ENCODE results near the gene PPIAL4G. TPM values are rescaled to one million over a fixed set of nuclear protein-coding genes. Genes with fewer than 3 reads are reported as not detected.
A peak's percentile ranks its signal among the peaks of the same experiment; 100 is the strongest.
"Not testable (repeated sequence)": the region's sequence is repeated elsewhere in the genome, so short reads cannot be mapped to it uniquely, and the experiment has no call there.

PPIAL4G gene
- total RNA-seq, 3 donors from 2014 or later (not counting 1 experiment from before 2014, with no cell fraction given), result 0.33 to 0.50 (median 0.43) TPM

DNA sequence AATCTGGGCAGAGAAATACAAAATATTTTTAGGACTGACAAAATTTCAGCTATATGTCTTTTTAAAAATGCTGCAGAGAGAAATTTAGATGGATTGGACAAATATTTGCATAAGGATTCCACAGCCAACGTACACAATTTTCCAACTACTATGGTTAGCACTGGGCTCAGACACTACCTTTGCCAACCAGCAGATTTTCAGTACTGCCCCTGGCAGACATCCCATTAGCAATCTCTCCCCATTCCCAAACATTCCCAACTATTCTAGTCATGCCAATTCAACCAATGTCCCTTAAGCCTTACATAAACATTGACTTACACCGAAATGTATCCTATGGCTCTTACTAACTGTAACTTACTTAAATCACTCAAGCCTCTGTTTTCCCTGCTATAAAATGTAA lies 30.3 kb downstream of the PPIAL4G start:
- no CpG with 5 or more reads among the region's 2 CpGs for WGBS (ENCODE audit: insufficient coverage)
- ATAC-seq, H3K4me3 Mint-ChIP-seq: not testable (repeated sequence)

DNA sequence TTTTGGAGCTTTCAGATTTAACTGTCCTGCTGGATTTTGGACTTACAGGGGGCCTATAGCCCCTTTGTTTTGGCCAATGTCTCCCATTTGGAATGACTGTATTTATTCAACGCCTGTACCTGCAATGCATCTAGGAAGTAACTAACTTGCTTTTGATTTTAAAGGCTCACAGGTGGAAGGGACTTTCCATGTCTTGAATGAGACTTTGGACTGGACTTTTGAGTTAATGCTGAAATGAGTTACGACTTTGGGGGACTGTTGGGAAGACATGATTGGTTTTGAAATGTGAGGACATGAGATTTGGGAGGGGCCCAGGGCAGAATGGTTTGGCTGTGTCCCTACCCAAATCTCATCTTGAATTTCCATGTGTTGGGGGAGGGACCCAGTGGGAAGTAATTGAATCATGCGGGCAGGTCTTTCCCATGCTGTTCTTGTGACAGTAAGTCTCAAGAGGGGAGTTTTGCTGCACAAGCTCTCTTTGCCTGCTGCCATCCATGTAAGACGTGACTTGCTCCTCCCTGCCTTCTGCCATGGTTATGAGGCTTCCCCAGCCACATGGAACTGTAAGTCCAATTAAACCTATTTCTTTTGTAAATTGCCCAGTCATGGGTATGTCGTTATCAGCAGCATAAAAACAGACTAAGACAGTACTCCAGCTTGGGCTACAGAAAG lies 43.3 kb downstream of the PPIAL4G start:
- peak overlapping the region; percentile 39 to 74 for H3K27ac Mint-ChIP-seq
- DNase-seq; H3K4me3 ChIP-seq (ENCODE audit: low read length); H3K36me3 ChIP-seq (ENCODE audit: control insufficient read depth, insufficient read depth, low read length); H3K9me3 Mint-ChIP-seq; ATAC-seq; H3K27ac ChIP-seq (ENCODE audit: low read length); H3K27me3 Mint-ChIP-seq (ENCODE audit: low read depth in 2 of 2); H3K4me3 Mint-ChIP-seq; H3K27me3 ChIP-seq (ENCODE audit: control insufficient read depth, insufficient read depth, low read length); H3K4me1 ChIP-seq (ENCODE audit: control insufficient read depth, insufficient read depth, low read length); H3K9me3 ChIP-seq (ENCODE audit: control insufficient read depth, insufficient read depth, low read length); H3K36me3 Mint-ChIP-seq: not testable (repeated sequence)
- 90% methylated on average over 5 of the region's 5 CpGs for WGBS (ENCODE audit: insufficient coverage)
- intact Hi-C loops (cut with micrococcal nuclease), result loop anchor here (10.0 kb wide), 1 partner anchor 55 kb away; no protein-coding TSS in a partner anchor
- peaks cover 47 to 48% of the 10 kb centered on the region in 2 donors for H3K4me1 Mint-ChIP-seq

More for the DNA sequence above, 30.3 kb downstream of the PPIAL4G start:
- H3K36me3 ChIP-seq (ENCODE audit: control insufficient read depth, insufficient read depth, low read length); intact Hi-C loops (cut with micrococcal nuclease); DNase-seq; H3K27ac Mint-ChIP-seq; H3K27me3 Mint-ChIP-seq (ENCODE audit: low read depth in 2 of 2); H3K9me3 Mint-ChIP-seq; H3K9me3 ChIP-seq (ENCODE audit: control insufficient read depth, insufficient read depth, low read length); H3K4me1 Mint-ChIP-seq; H3K27ac ChIP-seq (ENCODE audit: low read length); H3K27me3 ChIP-seq (ENCODE audit: control insufficient read depth, insufficient read depth, low read length); H3K4me1 ChIP-seq (ENCODE audit: control insufficient read depth, insufficient read depth, low read length); H3K4me3 ChIP-seq (ENCODE audit: low read length); H3K36me3 Mint-ChIP-seq: not testable (repeated sequence)

DNA sequence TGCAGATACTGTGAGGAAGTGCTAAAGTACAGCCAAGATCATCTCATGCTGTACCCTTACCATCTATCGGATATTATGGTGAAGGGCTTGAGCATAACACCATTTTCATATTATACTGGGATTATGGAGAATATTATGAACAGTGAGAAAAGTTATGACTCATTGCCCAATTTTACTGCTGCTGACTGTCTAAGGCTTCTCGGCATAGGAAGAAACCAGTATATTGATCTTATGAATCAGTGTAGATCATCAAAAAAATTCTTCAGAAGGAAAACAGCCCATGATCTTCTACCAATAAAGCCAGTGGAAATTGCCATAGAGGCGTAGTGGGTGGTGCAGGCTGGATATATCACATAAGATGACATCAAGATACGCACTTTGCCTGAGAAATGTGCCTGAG lies 47.7 kb downstream of the PPIAL4G start:
- H3K4me3 ChIP-seq (ENCODE audit: low read length), result no peak overlapping the region
- no peak for TF ChIP-seq CTCF (IDR thresholded peaks at IDR 0.05)
- Mint-ChIP-seq H3K36me3 (peaks cover 8% of the 10 kb centered on the region), H3K27ac (peak overlapping the region; percentile 16 to 60), H3K27me3 (ENCODE audit: low read depth in 2 of 2) (no peaks in the 10 kb centered on the region), H3K4me3 (no peak overlapping the region), H3K4me1 (peaks cover 65 to 68% of the 10 kb centered on the region in 2 donors), H3K9me3 (no peaks in the 10 kb centered on the region)
- ATAC-seq, result no peak
- no peak overlapping the region for H3K27ac ChIP-seq (ENCODE audit: low read length)
- peaks cover 10% of the 10 kb centered on the region for H3K4me1 ChIP-seq (ENCODE audit: control insufficient read depth, insufficient read depth, low read length)
- intact Hi-C loops (cut with micrococcal nuclease), result loop anchor here (10.0 kb wide), 1 partner anchor 51 kb away; no protein-coding TSS in a partner anchor
- no peak for DNase-seq
- H3K9me3 ChIP-seq (ENCODE audit: control insufficient read depth, insufficient read depth, low read length), result no peaks in the 10 kb centered on the region
- peaks cover 26% of the 10 kb centered on the region for H3K36me3 ChIP-seq (ENCODE audit: control insufficient read depth, insufficient read depth, low read length)
- H3K27me3 ChIP-seq (ENCODE audit: control insufficient read depth, insufficient read depth, low read length), result no peaks in the 10 kb centered on the region
- WGBS (ENCODE audit: insufficient coverage), result 99% methylated on average over 3 of the region's 4 CpGs

GRCh38 chr1:148434832-148435231 lies 48.3 kb downstream of the PPIAL4G start:
- H3K4me3 Mint-ChIP-seq, result no peak overlapping the region
- intact Hi-C loops (cut with micrococcal nuclease), result loop anchor here (10.0 kb wide), 1 partner anchor 50 kb away; no protein-coding TSS in a partner anchor
- WGBS (ENCODE audit: insufficient coverage), result 99% methylated on average over 28 of the region's 28 CpGs
- H3K27me3 ChIP-seq (ENCODE audit: control insufficient read depth, insufficient read depth, low read length), result no peaks in the 10 kb centered on the region
- no peak for TF ChIP-seq CTCF (IDR thresholded peaks at IDR 0.05)
- no peak for ATAC-seq
- no peaks in the 10 kb centered on the region for H3K9me3 ChIP-seq (ENCODE audit: control insufficient read depth, insufficient read depth, low read length)
- H3K27me3 Mint-ChIP-seq (ENCODE audit: low read depth in 2 of 2), result no peaks in the 10 kb centered on the region
- peak overlapping the region; percentile 16 to 60 for H3K27ac Mint-ChIP-seq
- H3K4me1 ChIP-seq (ENCODE audit: control insufficient read depth, insufficient read depth, low read length), result peaks cover 10% of the 10 kb centered on the region
- H3K36me3 ChIP-seq (ENCODE audit: control insufficient read depth, insufficient read depth, low read length), result peaks cover 29% of the 10 kb centered on the region
- no peak overlapping the region for H3K27ac ChIP-seq (ENCODE audit: low read length)
- H3K9me3 Mint-ChIP-seq, result no peaks in the 10 kb centered on the region
- peaks cover 68 to 69% of the 10 kb centered on the region in 2 donors for H3K4me1 Mint-ChIP-seq
- no peak overlapping the region for H3K4me3 ChIP-seq (ENCODE audit: low read length)
- H3K36me3 Mint-ChIP-seq, result peaks cover 8% of the 10 kb centered on the region
- DNase-seq, result no peak

DNA sequence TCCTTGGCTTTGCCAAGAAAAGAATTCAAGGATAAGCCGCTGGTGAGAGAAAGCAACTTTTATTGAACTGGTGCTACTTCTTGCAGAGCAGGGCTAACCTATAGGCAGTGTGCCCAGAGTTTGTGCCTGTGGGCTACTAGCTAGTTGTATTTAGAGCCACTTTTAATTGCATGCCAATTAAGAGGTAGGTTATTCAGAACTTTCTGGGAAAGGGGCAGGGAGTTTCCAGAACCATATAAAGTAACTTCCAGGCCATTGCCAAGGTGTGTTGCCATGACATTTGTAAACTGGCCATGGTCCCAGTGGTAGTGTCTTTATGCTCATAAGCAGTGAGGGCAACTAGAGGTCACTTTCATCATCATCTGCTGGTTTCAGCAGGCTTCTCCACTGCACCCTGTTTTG lies 50.2 kb downstream of the PPIAL4G start:
- ATAC-seq; H3K27me3 ChIP-seq (ENCODE audit: control insufficient read depth, insufficient read depth, low read length); H3K4me3 ChIP-seq (ENCODE audit: low read length); H3K27me3 Mint-ChIP-seq (ENCODE audit: low read depth in 2 of 2); H3K4me1 ChIP-seq (ENCODE audit: control insufficient read depth, insufficient read depth, low read length); H3K4me3 Mint-ChIP-seq; H3K9me3 ChIP-seq (ENCODE audit: control insufficient read depth, insufficient read depth, low read length); DNase-seq; H3K27ac ChIP-seq (ENCODE audit: low read length); H3K9me3 Mint-ChIP-seq: not testable (repeated sequence)
- Mint-ChIP-seq H3K27ac (peak overlapping the region; percentile 57 to 80), H3K4me1 (peaks cover 56 to 67% of the 10 kb centered on the region in 2 donors), H3K36me3 (peaks cover 19% of the 10 kb centered on the region)
- H3K36me3 ChIP-seq (ENCODE audit: control insufficient read depth, insufficient read depth, low read length), result peaks cover 38% of the 10 kb centered on the region
- 100% methylated on average over 1 of the region's 1 CpG for WGBS (ENCODE audit: insufficient coverage)
- intact Hi-C loops (cut with micrococcal nuclease), result loop anchor here (10.0 kb wide), 1 partner anchor 48 kb away; no protein-coding TSS in a partner anchor

Data from natural killer cell (primary cell).